Activated T-cell treated with anti-CD3 and anti-CD28 coated beads for 24 hours (primary cell): Measurements from ENCODE around the gene GSK3A.

Experiments
- DNase-seq: peaks from one replicate; pipeline ENCODE4 v3.0.0-alpha.2; 2020; ENCODE audit warnings: low read depth

The GSK3A gene

DNA sequence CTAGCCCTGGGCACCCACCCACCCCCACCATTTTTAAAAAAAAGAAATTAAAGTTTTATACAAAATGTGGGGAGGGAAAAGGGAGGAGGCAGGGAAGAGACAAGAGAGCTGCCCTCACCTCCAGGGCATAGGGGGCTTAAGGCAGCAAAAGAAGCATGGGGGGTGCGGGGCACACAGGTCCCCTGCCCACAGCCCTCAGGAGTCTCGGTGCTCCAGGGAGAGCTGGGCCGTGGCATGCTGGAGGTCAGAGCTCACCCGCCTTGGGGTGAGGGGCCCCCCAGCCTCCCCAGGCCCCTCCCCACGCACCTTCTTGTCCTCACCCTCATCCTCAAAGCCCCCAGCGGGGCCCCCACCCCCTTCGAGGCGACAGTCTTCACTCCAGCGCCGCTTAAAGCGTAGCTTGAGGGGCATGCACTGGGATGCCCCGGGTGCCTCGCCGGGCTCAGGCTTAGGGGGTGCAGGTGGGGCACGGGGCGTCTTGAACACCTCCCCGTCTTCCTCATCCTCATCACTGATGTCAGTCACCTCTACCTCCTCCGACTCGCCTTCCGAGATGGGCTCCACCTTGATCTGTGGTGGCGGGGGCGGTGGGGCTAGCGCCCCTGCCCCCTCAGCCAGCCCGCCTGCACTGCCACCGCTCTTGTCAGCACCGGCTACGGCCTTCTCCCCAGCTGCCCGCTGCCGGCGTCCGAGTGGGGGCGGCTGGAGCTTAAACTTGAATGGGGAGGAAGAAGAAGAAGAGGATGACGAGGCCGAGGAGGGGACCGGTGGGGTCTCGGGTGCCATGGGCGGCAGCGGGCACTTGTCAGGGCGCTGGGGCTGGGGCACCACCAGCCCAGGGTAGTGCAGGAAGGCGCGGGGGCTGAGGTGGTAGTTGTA, 6.1 kb upstream of the GSK3A start:
- no peak for DNase-seq

DNA sequence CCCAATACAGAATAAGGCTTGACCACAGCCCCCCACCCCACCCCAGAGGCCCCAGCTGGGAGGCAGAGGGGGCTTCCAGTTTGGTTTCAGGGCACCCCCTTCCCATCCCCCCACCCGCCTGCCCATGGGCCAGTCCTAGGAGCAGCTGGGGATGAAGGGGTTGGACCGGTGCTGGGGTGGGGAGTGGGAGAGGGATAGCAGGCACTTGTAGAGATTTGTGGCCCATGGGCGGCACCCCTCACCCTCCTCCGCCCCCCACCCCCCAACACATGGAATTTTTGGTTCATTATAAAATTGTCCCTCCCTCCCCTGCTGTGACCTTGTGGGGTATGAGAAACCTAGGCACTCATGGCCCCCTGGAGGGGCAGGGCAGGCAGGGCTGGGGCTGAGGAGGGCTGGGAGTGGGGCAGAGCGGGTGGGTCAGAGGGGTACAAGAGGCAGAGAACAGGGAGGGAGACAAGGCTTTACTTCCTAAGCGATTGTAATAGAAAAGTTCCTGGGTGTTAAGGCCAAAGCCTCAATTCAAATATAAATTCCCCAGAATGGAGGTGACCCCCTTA, 5.3 kb upstream of the GSK3A start:
- no peak for DNase-seq

DNA sequence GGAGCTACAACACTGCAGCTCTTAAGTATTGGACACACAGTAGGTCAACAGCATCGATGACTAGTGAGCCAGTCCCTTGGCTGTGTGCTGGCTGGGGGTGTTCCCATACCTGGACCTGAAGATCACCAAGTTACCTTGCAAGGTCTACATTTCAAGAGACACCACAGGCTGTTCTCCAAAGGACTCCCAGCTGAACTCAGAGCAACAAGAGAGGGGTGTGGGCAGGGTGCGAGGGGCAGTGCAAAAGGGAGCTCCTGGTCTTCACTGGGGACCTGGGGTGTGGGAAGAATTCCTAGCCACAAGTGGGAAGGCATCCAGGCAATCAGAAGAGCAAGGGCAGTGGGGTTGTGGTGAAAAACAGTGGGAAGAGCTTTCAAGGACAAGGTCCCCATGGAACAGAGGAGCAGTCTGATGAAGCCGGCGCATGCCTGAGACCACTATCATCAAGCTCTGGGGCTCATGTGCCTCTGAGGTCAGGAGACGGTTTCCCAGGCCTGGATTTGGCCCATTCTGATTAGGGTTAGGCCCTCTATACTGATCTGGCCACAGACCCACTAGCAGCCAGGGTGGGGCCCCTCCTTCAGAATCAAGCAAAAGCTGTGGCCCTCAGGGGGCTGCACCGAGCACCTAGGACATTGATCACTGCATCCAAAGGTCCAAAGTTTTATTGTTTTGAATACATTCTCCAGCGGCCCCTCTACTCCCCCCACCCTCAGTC, 4.7 kb upstream of the GSK3A start:
- DNase-seq, result no peak

DNA sequence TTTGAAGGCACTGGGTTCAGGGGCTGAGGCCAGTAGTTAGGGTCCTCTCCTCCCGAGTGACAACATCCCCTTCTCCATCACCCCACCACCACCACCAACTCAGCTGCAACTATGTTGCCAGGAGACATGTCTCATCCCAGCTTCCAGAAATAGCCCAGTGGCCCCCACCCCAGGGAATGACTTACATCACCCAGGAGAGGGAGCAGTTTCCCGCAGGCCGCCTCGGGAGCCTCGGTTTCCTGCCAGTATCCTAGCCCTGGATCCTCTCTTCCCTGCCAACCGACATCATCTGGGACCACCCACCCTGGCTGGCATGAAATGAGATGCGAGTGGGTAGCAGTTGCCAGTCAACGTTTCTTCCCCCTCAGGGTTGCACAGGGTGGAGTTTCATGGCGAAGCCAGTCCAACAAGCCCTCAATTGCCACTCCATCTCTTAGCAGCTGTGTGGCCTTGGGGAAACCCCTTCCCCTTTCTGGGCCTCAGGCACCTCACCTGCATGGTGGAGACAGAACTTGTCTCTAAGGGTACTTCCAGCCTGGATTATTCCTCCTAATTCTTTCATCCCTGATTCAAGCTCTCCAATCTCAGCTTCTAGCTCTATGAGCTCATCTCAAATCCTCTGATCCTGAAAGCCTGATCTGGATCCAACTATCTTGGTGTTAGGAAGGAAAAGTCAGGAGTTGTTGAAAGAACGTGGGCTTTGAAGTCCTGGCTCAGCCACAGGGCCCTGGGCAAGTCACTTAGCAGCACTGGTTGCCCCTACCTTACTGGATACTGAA, 3.9 kb upstream of the GSK3A start:
- DNase-seq, result no peak

DNA sequence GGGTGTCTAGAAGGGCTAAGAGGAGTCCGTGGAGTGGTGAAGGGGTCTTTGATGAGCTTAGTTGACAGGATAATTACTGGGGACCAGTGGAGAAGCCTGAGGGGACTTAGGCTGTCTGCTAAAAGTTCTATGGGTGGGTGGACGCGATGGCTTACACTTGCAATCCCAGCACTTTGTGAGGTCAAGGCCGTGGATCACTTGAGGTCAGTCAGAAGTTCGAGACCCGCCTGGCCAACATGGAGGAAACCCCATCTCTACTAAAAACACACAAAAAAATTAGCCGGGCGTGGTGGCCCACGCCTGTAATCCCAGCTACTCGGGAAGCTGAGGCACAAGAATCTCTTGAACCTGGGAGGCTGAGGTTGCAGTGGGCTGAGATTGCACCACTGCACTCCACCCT, 2.8 kb upstream of the GSK3A start:
- no peak for DNase-seq

DNA sequence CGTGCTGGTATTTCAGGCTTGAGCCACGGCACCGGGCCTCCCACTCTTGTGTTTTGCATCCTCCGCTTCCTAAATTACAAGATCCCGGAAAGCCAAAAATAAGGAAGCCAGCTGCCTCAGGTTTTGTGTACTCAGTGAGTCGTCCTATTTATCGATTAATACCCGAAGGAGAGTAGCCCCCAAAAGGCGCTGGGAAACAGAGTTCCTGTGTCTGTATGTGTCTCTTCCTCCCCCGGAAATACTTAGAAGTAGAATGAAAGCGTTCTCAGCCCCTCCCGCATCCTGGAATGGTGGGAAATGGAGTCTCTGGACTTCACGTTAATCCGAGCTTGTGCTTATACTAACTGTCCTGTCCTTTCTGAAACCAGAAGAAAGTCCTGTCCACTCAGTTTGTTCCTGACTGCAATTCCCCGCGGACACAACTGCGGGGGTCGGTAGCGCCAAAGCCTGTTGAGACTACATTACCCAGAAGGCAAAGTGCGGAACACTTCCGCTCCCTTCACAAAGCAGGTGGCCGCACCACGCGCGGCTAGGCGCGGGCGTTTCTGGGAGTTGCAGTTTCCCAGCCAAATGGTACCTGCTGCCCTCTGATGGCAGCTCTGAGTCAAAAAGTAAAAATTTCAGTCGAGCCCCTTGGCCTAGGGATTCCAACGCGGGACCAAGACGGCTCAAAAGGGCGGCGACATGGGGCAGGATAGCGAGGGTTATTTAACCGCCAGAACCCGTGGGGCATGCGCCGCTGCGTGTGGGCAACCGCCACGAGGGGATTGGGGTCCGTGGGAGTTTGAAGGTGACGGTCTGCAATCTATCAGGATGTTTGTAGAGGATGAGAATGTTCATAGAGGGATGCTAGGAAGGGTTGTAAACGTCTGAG, 2.2 kb upstream of the GSK3A start:
- DNase-seq, result peak; percentile 90

DNA sequence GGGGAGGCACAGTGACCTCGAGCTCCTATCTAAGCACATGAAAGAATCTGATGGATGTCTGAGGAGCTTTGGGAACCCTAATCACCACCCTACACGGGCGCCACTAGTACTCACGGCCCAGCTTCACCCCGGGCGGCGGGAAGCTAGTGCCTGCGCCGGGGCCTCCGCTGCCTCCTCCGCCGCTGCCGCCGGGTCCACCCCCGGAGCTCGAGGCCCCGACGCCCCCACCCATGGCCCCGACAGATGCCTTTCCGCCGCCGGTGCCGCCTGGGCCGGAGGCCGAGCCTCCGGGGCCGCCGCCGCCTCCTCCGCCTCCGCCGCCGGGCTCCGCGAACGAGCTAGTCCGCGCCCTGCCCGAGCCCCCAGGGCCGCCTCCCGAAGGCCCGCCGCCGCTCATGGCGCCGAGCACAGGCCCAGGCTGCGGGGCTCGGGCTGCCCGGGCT, 312 bp downstream of the GSK3A start:
- no peak for DNase-seq

DNA sequence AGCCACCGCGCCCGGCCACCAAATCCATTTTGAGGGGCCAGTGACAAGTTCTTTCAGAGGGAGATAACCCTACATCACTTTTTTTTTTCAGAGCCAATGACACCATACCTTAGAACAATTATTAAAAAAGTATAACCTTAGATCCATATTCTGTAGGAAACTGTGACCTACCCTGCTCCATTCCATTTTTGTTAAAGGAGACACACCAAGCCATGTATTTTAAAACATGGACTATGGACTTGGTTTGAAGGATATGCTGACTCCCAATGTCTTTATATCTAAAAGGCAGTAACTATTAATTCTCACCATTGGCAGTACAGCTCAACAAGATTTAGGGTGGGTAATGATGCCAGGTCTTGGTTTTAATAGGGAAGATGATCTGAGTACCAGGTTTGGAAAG, 1.1 kb downstream of the GSK3A start:
- no peak for DNase-seq

DNA sequence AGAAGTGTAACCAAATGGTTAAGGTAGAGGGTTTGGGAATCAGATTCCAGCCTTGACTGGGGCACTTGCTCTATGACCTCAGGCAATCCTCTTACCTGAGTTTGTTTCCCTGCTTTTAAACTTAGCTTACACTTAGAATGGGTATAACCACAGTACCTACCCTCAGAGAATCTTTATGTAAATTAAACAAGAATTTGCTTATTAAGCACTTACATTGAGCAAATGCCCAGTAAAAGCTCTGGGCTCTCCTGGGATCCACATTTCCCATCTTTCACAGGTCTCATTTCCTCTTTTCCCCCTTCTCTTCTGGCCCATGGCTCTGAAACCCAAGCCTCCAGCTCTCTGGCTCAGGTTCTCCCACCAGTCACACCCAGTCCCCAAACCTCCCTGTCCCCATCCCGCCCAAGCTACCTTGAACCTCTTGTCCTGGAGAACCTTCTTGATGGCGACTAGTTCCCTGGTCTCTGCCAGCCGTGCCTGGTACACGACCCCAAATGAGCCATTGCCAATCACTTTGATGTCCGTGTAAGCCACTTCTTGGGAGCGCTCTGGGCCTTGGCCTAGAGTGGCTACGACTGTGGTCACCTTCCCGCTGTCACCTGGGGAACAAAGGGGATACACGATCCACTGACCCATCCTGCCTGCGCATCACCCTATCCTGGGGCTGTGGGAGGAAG, 2.7 kb downstream of the GSK3A start:
- DNase-seq, result no peak

DNA sequence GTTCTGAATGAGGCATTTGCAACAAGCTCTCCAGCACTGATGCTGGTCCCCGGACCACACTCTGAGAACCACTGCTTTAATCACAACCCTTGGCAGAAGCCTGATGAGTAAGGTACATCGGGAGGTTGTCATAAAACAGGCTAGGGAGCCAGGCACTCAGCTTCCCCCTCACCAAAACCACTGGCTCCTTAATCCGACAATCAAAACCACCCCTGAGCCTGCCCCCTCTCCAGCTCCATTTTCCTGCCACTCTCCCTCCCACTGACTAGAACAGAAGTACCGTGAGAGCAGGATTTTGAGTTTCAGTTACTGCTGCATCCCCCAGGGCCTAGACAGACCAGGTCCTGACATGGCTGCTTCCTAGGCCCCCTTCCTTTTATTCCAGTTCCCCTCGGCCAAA, 7.2 kb downstream of the GSK3A start:
- DNase-seq, result no peak

DNA sequence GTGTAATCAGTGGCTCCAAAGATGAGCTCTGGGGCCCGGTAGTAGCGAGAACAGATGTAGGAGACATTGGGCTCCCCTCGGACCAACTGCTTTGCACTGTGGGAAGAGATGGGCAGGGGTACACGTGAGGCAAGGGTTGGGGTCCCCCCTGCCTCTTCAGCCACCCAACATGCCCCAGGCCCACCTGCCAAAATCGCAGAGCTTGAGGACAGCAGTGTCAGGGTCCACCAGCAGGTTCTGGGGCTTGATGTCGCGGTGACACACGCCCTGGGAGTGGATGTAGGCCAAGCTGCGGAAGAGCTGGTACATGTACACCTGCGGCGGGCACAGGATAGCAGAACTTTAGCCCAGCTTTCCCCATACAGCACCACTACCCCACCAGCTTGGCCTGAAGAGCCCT, 8.0 kb downstream of the GSK3A start:
- no peak for DNase-seq

DNA sequence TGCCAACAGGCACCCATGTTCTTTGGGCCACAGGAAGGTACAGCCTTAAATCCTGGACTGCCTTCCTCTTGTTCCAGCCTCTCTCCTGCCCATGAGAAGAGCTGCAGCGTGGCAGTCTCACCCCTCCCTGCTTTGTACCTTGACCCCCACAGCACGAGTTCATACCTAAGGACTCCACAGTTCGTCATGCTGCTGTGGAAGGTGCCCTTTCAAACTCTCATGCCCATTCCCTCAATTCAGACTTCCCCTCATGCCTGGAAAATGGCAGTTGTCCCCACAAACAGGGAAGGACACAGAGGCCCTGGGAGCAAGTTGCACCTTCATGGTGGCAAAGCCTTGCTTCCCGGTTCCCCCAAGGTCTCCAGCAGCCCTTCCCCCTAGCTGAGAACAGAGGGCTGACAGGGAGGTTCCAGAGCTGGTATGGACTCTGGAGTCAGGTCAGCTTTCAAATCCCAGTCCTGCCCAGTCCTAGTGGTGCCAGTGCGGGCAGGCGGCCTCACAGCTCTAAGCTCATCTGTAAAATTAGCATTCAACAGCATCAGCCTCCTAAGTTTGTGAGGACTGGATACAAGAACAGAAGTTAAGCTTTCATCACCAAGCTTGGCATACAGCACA, 8.6 kb downstream of the GSK3A start:
- no peak for DNase-seq

DNA sequence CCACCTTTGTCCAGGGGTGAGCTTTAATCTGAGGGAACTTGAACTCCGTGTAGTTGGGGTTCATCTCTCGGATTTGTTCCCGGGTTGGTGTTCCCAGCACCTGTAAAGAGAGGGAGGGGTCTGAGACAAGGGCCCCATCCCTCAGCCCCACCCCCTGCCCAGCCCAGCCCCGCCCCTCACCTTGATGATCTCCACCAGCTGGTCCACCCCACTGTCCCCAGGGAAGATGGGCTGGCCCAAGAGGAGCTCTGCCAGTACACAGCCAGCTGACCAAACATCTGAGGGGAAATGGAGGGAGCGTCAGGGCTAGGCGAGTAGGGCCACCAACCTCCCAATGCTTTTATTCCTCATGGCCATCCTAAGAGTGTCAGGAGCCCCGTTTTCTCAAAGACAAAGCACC, 9.3 kb downstream of the GSK3A start:
- no peak for DNase-seq

DNA sequence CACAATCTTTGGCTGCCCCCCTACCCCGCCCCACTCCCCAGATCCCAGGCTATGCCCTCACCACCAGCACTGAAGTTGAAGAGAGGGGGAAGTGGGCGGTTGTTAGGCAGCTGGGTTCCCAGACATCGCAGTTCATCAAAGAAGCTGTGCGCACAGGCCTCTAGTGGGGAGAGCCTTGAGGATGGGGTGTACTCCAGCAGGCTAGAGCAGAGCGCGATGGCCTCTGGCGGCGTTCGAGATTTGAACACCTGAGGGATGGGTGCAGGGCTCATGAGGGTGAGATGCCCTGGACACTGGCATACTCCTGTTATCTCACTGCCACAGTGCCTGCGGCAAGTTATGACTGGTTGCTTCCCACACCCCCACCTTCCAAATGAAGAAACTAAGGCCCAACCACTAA, 10.0 kb downstream of the GSK3A start:
- no peak for DNase-seq

DNA sequence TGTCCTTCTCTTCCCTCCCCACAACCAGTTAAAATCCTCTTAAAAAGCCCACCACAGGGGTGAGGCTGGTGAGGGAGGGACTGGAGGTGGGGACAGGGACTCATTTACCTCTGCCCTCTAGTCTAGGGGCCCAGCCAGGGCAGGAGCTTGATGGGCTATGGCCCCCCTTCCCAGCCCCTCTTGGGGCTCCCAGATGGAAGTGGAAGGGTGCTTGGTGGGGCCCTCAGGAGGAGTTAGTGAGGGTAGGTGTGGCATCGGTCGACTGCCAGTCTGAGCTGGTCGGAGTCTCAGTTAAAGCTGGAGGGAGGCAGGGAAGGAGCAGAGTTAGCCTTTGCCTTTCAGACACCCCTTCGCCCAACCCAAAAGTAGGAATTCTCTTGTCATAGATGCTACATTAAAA, 11.8 kb downstream of the GSK3A start:
- no peak for DNase-seq

DNA sequence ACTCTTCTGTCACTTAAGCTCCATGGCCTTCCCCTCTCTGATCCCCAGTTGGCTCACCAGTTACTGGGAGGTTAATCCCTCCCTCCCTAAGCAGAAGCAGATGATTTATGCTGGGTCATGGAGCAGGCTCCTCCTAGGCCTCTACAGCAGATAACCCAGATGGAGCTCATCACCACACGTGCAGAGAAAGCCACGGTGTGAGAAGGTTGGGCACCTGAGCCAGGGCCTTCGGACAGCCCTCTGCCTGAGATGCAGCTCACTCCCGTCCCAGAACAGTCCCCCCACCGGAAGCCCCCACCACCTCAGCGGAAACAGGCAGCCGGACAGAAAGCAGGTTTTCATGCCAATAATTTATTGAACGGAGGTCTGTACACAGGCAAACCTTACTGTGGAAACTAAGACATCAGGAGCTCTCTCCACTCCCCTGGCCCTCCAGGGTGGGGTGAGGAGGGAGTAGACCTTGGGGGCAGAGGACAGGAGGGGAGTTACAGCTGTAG, 12.5 kb downstream of the GSK3A start:
- no peak for DNase-seq

DNA sequence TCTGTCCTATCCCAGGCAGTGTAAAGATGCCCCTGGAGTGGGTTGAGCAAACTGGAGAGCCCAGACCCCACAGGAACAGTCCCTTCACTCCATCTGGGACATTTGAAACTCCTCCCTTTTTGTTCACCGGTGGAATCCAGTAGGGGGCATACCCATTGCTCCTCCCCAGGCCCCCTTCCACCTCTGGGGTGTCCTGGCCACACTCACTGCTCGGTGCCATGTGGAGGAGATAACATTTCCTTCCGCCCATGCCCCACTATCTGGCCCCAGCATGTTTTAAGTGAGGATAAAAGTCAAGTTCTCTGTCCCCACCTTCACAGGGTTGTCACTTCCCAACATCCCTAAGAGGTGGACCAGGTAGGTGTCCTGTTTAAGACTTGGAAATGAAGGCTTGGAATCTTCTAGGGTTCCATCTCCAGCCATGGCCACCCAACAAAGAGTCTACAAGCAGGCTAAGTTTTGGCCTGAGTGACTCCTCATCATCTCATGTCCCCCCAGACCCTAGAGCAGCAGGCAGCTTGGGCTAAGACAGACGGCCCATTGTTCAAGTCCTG, 13.0 kb downstream of the GSK3A start:
- DNase-seq, result no peak

DNA sequence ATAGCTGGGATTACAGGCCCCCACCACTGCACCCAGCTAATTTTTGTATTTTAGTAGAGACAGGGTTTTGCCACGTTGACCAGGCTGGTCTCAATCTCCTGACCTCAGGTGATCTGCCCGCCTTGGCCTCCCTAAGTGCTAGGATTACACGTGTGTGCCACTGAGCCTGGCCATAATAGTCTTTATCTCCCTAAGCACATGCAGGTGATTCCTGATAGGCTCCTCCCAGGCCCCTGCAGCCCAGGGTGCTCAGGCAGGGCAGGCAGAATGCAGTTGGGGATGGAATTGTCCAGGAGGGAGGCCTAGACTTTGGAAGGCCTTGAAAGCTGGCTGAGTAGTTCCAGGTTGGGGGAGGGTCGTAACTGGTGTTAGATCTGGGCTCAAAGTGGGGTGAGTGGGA, 13.8 kb downstream of the GSK3A start:
- no peak for DNase-seq

DNA sequence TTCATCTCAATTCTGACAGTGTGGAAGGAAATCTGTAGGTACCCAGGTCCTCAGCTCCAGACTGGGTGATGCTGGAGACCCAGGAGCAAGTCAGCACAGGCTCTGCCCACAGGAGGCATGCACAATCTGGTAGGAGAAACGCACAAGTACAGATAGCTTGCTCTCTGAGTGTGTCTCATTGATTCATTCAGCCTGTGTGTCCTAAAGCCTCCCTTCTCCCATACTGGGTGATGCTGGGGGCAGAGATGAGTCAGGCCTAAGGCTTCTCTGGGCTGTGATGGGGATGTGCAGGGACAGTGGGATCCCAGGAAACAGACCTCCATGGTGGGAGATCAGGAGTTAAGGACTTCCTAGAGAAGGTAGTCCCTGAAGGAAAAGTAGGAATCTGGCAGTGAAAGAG, 15.5 kb downstream of the GSK3A start:
- no peak for DNase-seq

DNA sequence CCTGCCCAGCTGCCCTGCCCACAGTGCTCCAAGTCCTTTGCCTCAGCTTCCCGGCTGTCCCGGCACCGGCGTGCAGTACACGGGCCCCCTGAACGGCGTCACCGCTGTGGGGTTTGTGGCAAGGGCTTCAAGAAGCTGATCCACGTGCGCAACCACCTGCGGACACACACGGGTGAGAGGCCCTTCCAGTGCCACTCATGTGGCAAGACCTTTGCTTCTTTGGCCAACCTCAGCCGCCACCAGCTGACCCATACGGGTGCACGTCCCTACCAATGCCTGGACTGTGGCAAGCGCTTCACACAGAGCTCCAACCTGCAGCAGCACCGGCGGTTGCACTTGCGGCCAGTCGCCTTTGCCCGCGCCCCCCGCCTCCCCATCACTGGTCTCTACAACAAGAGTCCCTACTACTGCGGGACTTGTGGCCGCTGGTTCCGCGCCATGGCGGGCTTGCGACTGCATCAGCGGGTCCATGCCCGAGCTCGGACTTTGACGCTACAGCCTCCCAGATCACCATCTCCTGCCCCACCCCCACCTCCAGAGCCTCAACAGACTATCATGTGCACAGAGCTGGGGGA, 16.6 kb downstream of the GSK3A start:
- DNase-seq, result no peak
